Measurements from ENCODE around the gene RIIAD1. TPM values are rescaled to one million over a fixed set of nuclear protein-coding genes. Genes with fewer than 3 reads are reported as not detected.
A peak's percentile ranks its signal among the peaks of the same experiment; 100 is the strongest.
"Not testable (repeated sequence)": the region's sequence is repeated elsewhere in the genome, so short reads cannot be mapped to it uniquely, and the experiment has no call there.

Gene RIIAD1
- not detected for total RNA-seq

DNA sequence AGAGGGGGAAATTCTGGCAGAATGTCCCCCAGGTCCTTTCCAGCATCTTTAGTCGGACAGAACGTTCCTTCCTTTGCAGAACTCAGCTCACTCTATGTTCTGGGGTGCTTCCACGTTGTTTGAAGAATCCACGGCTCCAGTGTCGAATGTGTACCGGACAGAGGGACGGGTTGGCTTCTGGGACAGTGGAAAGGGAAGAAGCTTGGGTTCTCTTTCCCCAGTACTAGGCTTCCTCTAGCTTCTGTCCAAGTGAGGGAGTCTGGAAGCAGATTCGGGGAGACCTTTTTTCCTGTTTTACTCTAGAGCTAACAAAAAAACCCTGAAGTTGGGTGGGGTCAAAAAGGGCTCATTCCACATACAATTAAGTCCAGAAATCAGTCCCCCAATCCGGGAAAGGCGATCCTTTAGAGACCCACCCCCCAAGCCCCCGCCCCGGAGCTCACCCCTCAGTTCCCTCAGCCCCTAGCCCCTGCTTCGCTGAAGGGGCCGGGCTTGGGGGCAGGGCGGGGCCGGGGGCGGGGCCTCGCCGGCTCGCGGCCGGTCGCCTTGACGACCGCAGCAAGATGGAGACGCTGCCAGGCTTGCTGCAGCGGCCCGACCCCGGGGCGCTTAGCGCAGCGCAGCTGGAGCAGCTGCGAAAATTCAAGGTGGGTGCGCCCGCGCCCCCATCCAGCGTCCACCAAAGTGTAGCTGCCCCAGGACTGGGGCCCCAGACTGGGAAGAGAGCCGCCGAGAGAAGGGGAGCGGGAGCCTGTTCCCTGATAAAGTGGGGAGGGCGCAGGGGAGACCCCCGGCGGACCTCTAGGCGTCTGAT lies at the start of gene RIIAD1:
Gene RIIAD1, plus strand, starts transcription at position 549 of the 814 bp plus-strand sequence. Its CDS starts 15 bp downstream, at position 564.
- Histone ChIP-seq H3K27me3 (no peaks in the 10 kb centered on the region), H3K4me3 (peak within 1 kb of the TSS; percentile 38 to 57), H3K4me1 (peaks cover 0 to 50% of the 10 kb centered on the region in 2 donors), H3K36me3 (no peaks in the 10 kb centered on the region), H3K27ac (peak within 1 kb of the TSS; percentile 75), H3K9me3 (no peaks in the 10 kb centered on the region)
- TF ChIP-seq CTCF (IDR thresholded peaks at IDR 0.05), result no peak
- DNase-seq (ENCODE audit: low spot score), result no peak

DNA sequence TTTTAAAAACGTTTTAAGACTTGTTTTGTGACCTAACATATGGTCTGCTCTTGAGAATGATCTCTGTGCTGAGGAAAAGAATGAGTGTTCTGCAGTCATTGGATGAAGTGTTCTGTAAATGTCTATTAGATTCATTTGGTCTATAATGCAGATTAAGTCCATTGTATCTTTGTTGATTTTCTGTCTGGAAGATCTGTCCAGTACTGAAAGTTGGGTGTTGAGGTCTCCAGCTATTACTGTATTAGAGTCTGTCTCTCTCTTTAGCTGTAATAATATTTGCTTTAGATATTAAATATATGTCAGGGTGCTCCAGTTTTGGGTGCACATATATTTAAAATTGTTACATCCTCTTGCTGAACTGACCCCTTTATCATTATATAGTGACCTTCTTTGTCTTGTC lies 47.9 kb upstream of the RIIAD1 start:
- H3K9me3 ChIP-seq, result peaks cover 0 to 13% of the 10 kb centered on the region in 2 donors
- no peaks in the 10 kb centered on the region for H3K27me3 ChIP-seq
- no peaks in the 10 kb centered on the region for H3K4me1 ChIP-seq
- no peak overlapping the region for H3K27ac ChIP-seq
- TF ChIP-seq CTCF (IDR thresholded peaks at IDR 0.05), result no peak
- no peak overlapping the region for H3K4me3 ChIP-seq
- H3K36me3 ChIP-seq, result peaks cover 32% of the 10 kb centered on the region
- DNase-seq (ENCODE audit: low spot score), result no peak

DNA sequence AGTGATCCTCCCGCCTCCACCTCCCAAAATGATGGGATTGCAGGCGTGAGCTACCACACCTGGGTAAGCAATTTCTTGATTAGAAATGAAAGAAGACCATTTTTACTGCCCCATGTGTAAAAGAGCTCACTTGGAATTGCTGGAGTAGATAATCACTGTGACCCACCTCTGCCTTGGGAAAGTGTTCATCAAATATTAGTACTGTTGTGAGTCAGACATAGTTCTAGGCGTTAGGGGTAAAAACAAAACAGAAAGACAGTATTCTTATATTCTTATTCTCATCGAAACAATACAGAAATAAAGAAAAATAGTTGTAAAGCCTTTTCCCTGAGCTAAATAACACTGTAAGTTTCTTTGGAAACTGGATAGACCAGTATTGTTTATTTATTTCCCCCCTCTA lies 40.9 kb upstream of the RIIAD1 start:
- no peak for DNase-seq (ENCODE audit: low spot score)
- Histone ChIP-seq H3K36me3 (peaks cover 9% of the 10 kb centered on the region), H3K27ac (no peak overlapping the region), H3K4me1 (peaks cover 0 to 7% of the 10 kb centered on the region in 2 donors), H3K9me3 (no peaks in the 10 kb centered on the region), H3K4me3 (no peak overlapping the region), H3K27me3 (no peaks in the 10 kb centered on the region)
- TF ChIP-seq CTCF (IDR thresholded peaks at IDR 0.05), result no peak

DNA sequence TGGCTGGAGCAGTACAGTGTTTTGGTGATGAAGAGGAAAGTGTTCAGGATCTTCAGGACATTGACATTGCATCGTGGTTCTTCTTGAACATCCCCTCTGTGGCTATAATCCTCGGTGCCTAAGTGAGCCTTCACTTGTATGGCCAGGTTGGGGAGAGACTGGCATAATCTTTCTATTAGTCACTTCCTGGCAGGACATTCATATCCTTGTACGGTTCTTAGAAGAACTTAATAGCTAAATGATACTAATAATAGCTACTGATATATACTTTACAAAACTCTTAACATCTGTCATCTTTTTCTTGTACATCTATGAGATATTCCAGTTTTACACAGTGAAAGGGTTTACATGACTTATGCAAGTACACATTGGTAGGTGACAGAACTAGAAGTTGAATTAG lies 40.5 kb upstream of the RIIAD1 start:
- no peak overlapping the region for H3K4me3 ChIP-seq
- no peaks in the 10 kb centered on the region for H3K27me3 ChIP-seq
- H3K4me1 ChIP-seq, result peaks cover 0 to 7% of the 10 kb centered on the region in 2 donors
- peaks cover 9% of the 10 kb centered on the region for H3K36me3 ChIP-seq
- no peak overlapping the region for H3K27ac ChIP-seq
- no peak for TF ChIP-seq CTCF (IDR thresholded peaks at IDR 0.05)
- no peak for DNase-seq (ENCODE audit: low spot score)
- H3K9me3 ChIP-seq, result no peaks in the 10 kb centered on the region

GRCh38 chr1:151681923-151682322 lies 39.4 kb upstream of the RIIAD1 start:
- Histone ChIP-seq H3K36me3 (peaks cover 9% of the 10 kb centered on the region), H3K9me3 (no peaks in the 10 kb centered on the region), H3K27ac (no peak overlapping the region), H3K4me3 (no peak overlapping the region), H3K27me3 (no peaks in the 10 kb centered on the region), H3K4me1 (peaks cover 0 to 7% of the 10 kb centered on the region in 2 donors)
- no peak for DNase-seq (ENCODE audit: low spot score)
- TF ChIP-seq CTCF (IDR thresholded peaks at IDR 0.05), result no peak

GRCh38 chr1:151682901-151683300 lies 38.4 kb upstream of the RIIAD1 start:
- H3K36me3 ChIP-seq, result peaks cover 12% of the 10 kb centered on the region
- H3K4me1 ChIP-seq; H3K4me3 ChIP-seq; H3K9me3 ChIP-seq; DNase-seq (ENCODE audit: low spot score); H3K27me3 ChIP-seq; H3K27ac ChIP-seq: not testable (repeated sequence)
